GM12872 (cell line): ENCODE results near the gene SNRK.

Experiments
- CTCF ChIP-seq: IDR thresholded peaks from 3 replicates; pipeline ENCODE4 v1.5.1; 2011; ENCODE audit warnings: low read depth, mild to moderate bottlenecking, low read length, moderate library complexity; ENCODE audit not compliant: insufficient read depth

The SNRK gene, protein sequence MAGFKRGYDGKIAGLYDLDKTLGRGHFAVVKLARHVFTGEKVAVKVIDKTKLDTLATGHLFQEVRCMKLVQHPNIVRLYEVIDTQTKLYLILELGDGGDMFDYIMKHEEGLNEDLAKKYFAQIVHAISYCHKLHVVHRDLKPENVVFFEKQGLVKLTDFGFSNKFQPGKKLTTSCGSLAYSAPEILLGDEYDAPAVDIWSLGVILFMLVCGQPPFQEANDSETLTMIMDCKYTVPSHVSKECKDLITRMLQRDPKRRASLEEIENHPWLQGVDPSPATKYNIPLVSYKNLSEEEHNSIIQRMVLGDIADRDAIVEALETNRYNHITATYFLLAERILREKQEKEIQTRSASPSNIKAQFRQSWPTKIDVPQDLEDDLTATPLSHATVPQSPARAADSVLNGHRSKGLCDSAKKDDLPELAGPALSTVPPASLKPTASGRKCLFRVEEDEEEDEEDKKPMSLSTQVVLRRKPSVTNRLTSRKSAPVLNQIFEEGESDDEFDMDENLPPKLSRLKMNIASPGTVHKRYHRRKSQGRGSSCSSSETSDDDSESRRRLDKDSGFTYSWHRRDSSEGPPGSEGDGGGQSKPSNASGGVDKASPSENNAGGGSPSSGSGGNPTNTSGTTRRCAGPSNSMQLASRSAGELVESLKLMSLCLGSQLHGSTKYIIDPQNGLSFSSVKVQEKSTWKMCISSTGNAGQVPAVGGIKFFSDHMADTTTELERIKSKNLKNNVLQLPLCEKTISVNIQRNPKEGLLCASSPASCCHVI

DNA sequence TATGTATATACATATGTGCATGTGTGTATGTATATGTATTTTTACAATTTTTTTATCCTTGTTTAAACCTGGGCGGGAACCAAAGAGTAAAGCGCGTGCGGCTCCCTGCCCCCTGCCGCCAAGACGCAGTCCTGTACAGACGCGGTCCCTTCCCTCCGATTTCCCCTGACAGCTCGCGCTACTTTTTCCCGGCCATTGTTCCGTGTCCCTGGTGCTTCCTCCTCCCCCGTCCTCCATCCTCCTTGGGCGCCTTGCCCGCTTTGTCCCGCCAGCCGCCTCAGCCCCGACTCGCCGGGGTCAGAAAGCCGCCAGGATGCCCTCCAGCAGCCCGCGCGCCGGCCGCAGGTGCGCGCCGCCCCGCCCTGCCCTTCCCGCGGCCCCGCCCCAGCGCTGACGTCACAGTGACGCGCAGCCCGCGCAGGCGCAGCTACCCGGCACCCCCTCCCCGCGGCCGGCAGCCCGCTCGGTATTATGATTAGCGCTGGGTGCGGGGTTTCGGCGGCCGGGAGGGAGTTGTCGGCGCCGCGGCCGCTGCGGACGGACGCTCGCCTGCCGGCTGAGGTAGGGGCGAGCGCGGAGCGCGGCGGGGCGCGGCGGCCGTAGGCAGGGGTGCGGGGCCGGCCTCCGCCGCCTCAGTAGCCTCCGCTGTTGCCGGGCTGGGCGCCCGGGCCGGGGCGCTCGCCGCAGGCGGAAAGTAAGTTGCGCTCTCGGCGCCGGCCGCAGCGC, at the start of gene SNRK:
Gene SNRK (plus strand): TSS at position 426 of the 726 bp plus-strand sequence. CDS start 16,664 bp downstream, outside the sequence.
- peak; percentile 26; the same call in 2 of the 3 replicates for TF ChIP-seq CTCF

- TF ChIP-seq CTCF = no peak
Observed at GRCh38 chr3:43238801-43239200, 47.5 kb upstream of the SNRK start.

DNA sequence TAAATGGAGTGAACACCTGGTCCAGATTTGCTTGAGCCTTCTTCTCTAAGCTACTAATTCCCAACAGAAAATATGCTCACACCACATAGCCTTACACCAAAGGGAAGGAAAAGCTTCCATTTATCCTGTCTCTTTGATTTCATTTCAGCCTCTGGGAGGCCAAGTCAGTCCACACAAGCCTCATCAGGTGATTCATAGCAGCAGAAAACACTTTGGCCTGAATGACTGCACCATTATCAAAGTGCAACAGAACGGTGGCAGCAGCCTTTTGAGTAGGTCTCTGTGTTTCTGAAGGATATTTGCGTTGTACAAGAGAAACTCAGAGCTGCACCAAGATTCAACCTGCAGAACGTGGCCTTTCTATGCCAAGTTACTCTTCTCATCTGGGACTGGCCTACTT, 46.6 kb upstream of the SNRK start:
- TF ChIP-seq CTCF = no peak

- no peak for TF ChIP-seq CTCF
Observed at GRCh38 chr3:43243590-43244587, 42.5 kb upstream of the SNRK start.

DNA sequence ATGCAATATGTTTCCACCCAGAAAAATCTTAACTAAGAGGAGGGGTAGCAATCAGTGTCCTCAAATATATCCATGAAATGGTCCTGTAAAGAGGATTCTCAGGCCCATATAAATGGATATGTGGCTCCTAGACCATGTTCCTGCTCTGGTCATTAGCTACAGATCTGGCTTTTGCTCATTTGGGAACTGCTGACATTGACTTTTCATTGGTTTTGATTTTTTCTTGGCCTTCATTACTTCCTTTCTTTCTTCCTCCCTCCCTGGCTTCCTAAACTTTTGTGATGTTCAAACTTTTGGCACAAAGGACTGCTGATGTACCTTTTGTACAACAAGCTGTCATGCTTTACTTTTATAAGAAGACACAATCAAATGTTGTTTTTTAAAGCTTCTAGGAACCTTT, 41.6 kb upstream of the SNRK start:
- TF ChIP-seq CTCF = no peak

- no peak for TF ChIP-seq CTCF
Observed at GRCh38 chr3:43246976-43247375, 39.4 kb upstream of the SNRK start.
